PFSK-1 (cell line): ENCODE measurements around the gene CLASP1.

ENCODE experiments used
- FOXP2 ChIP-seq: optimal IDR thresholded peaks from 2 replicates; pipeline ENCODE3; 2011; ENCODE audit warnings: borderline replicate concordance, control low read depth, inconsistent platforms; ENCODE audit not compliant: insufficient read depth; ENCODE audit errors: extremely low read length, extremely low read depth
- POLR2AphosphoS5 ChIP-seq: IDR thresholded peaks from 2 replicates; pipeline ENCODE4 v1.6.1; 2012; ENCODE audit warnings: low read depth, mild to moderate bottlenecking, control low read depth, low read length, moderate library complexity
- REST ChIP-seq, 2 experiments: IDR thresholded peaks; 2 replicates each; pipeline versions ENCODE4 v1.6.1 to v1.8.0; 2011 to 2012; ENCODE audit warnings: low read depth in 2 of 2, low read length in 2 of 2, control low read depth in 1 of 2, inconsistent platforms in 1 of 2, mild to moderate bottlenecking in 1 of 2, moderate library complexity in 1 of 2; ENCODE audit not compliant: insufficient read depth in 1 of 2
- SIN3A ChIP-seq: IDR thresholded peaks from 2 replicates; pipeline ENCODE4 v1.6.1; 2012; ENCODE audit warnings: mild to moderate bottlenecking, low read length, moderate library complexity, borderline replicate concordance; ENCODE audit not compliant: insufficient read depth
- TAF1 ChIP-seq: IDR thresholded peaks from 2 replicates; pipeline ENCODE4 v1.6.1; 2012; ENCODE audit warnings: low read length, control low read depth, borderline replicate concordance; ENCODE audit not compliant: insufficient read depth

The CLASP1 gene

GRCh38 chr2:121561617-121562268 is 87.5 kb downstream of the CLASP1 start:
- no peak for TF ChIP-seq POLR2AphosphoS5

- TF ChIP-seq TAF1, result no peak
Measured at GRCh38 chr2:121558329-121558728, 90.9 kb downstream of the CLASP1 start.

- no peak for TF ChIP-seq TAF1
- TF ChIP-seq REST (IDR thresholded peaks at IDR 0.05; ENCODE audit: insufficient read depth in 1 of 2, low read depth in 2 of 2, low read length in 2 of 2), result no peak
- TF ChIP-seq SIN3A, result no peak
- TF ChIP-seq FOXP2, result no peak
- TF ChIP-seq POLR2AphosphoS5, result no peak
Measured at GRCh38 chr2:121555008-121555407, 94.3 kb downstream of the CLASP1 start.

- TF ChIP-seq REST (IDR thresholded peaks at IDR 0.05; ENCODE audit: insufficient read depth in 1 of 2, low read depth in 2 of 2, low read length in 2 of 2), result no peak
- TF ChIP-seq TAF1, result no peak
- TF ChIP-seq POLR2AphosphoS5, result no peak
- TF ChIP-seq FOXP2, result no peak
- TF ChIP-seq SIN3A, result no peak
Measured at GRCh38 chr2:121550669-121551068, 98.6 kb downstream of the CLASP1 start.

GRCh38 chr2:121547646-121548045 is 101.6 kb downstream of the CLASP1 start:
- TF ChIP-seq TAF1 (no peak), POLR2AphosphoS5 (no peak), SIN3A (no peak), FOXP2 (no peak), REST (IDR thresholded peaks at IDR 0.05; ENCODE audit: insufficient read depth in 1 of 2, low read depth in 2 of 2, low read length in 2 of 2) (no peak)

GRCh38 chr2:121545913-121546312 is 103.3 kb downstream of the CLASP1 start:
- no peak for TF ChIP-seq SIN3A
- TF ChIP-seq POLR2AphosphoS5, result no peak
- TF ChIP-seq FOXP2, result no peak
- TF ChIP-seq TAF1, result no peak
- no peak for TF ChIP-seq REST (IDR thresholded peaks at IDR 0.05; ENCODE audit: insufficient read depth in 1 of 2, low read depth in 2 of 2, low read length in 2 of 2)
